Sciatic nerve (tissue), 2 donors: ENCODE results near the gene C20orf141. TPM values are rescaled to one million over a fixed set of nuclear protein-coding genes. Genes with fewer than 3 reads are reported as not detected.

Experiments used
- ATAC-seq: fragments of 200-7000 bp; cut with Tn5 transposase; one replicate; pipeline ENCODE4 v1.9.1; 2020; ENCODE audit warnings: mild to moderate bottlenecking, moderate library complexity
- DNase-seq: peaks from one replicate; pipeline ENCODE4 v3.0.0-alpha.2; 2020; ENCODE audit warnings: low spot score
- intact Hi-C: fragments of 100-400 bp; cut with DNase I; formaldehyde crosslinking; loops from one replicate; pipeline ENCODE4 v1.14.2; 2022
- total RNA-seq: library from RNA; stranded (reverse); fragmentation: NEBNext Ultra II Directional; extraction: Animal tissue kit (Norgen Biotek cat#: 25700); gene quantifications from one replicate; pipeline ENCODE4 v1.2.1, GENCODE V29; 2021
- donor health status: DM: no; HTN: no; CAD: no.
- donor health status: DM: no; HTN: no; CAD: no.

C20orf141 gene
- total RNA-seq, 1 donor from 2014 or later, result not detected

DNA sequence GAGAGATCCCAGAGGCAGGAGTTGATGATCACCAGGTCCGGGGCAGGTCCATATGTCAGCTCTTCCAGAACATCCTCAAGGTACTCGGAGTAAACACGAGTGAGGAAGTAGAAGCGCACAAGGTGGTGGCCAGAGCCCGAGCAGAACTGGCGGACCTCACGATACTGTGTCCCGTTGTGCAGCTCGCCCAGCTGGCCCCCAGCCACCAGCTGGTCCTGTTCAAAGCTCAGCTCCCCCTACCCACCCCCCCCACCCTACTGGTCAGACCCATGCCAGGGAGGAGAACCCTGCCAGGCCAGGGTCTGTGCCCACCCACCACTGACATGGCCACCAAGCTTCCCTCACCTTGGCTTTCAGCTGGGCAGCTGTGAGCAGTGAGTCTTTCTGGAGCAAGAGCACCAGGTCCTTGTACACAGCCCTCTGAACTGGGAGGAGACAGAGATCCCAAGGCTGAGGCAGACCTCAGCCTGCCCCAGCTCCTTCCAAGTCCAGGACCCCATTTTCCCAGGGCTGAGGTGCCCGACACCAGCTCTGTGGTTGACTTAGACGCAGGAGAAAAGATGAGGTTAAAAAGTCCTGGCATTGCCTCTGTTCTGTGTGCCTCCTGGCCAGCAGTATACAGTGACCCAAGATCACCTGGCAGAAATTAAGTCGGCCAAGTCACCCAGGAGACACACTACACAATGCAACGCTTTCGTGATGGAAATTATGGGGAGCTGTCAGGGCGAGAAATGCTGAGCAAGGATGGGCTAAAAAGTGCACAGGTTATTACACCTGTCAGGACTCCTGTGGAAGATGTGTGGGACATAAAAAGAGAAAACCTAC, 24.3 kb downstream of the C20orf141 start:
- intact Hi-C loops, result no loop called here

DNA sequence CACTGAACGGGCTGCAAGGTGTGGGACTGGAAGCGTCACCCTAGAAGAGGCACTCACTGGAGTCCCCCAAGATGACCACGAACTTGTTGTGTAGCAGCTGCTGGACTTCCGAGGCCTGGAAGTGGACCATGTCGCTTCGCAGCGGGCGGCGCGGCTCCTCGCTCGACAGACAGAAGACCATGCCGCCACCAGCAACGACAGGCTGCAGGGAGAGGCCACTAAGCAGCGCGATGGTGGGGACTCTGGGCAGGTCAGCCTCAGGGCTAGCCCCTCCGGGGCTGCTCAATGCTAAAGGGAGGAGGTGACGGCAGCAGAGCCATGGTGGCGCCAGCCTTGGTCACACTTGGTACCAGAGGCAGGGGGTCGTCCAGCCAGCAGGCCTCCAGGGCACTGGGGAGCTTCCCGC, 24.9 kb downstream of the C20orf141 start:
- no peak for DNase-seq
- intact Hi-C loops, result no loop called here
- ATAC-seq, result no peak

More for the DNA sequence above, 24.3 kb downstream of the C20orf141 start:
- DNase-seq (no peak), ATAC-seq (no peak)

- peak; percentile 98 for ATAC-seq
- DNase-seq, result peak; percentile 93
- intact Hi-C loops, result no loop called here
Measured at GRCh38 chr20:2840138-2840966, 25.6 kb downstream of the C20orf141 start, which contains the start of the genes PCED1A and VPS16. Gene PCED1A, minus strand, starts transcription at chr20:2840655. Its CDS starts 743 bp downstream, at chr20:2839912. Gene VPS16, plus strand, starts transcription at chr20:2840745. Its CDS starts 30 bp downstream, at chr20:2840775.

DNA sequence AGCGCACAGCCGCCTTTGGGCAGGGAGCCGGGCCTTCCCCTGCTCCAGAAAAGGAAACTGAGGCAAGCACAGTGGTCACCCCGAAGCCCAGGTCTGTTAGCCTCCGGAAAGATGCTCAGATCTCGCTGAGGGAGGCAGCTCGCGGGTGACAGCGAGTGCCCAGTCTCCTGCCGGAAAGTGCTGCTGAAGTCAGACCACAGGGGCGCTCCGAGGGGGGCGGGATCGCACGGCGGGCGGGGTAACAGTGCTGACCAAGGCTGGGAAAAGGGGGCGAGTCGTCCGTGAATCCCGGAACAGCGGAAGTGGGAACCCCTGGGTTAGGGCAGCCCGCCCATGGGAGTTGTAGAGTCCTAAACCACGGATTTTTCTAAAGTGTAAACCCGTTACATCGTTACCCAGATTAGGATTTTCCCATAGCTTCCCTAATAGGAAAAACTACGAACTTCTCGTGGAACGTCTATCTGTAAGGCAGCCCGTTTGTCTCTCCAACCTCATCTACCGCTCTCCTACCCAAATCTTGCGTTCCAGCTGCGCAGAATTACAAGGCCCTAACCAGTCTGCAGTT, 26.3 kb downstream of the C20orf141 start:
- ATAC-seq, result peak; percentile 64
- intact Hi-C loops, result no loop called here
- peak; percentile 82 for DNase-seq

GRCh38 chr20:2845607-2846006, 30.8 kb downstream of the C20orf141 start:
- intact Hi-C loops, result no loop called here
- DNase-seq, result no peak
- ATAC-seq, result no peak

GRCh38 chr20:2846698-2847097, 31.9 kb downstream of the C20orf141 start:
- DNase-seq, result no peak
- no peak for ATAC-seq
- intact Hi-C loops, result no loop called here

- ATAC-seq (no peak), DNase-seq (no peak)
- intact Hi-C loops, result no loop called here
Measured at GRCh38 chr20:2847802-2848201, 33.0 kb downstream of the C20orf141 start.

GRCh38 chr20:2849529-2849928, 34.7 kb downstream of the C20orf141 start:
- ATAC-seq (no peak), DNase-seq (no peak)
- intact Hi-C loops, result no loop called here

DNA sequence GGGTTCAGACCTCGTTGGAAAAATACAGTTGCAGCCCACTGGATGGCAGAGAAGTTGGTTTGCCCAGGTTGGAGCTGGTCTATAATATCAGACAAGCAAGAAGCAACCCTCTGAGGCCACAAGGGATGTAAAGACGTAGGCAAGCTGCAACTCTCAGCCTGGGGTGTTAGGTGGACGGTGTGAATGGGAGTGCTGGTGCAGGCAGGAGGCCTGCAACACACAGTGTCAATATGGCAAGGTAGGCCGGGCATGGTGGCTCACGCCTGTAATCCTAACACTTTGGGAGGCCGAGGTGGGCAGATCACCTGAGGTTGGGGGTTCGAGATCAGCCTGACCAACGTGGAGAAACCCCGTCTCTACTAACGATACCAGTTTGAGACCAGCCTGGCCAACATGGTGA, 36.3 kb downstream of the C20orf141 start:
- ATAC-seq, result no peak
- no peak for DNase-seq
- intact Hi-C loops, result no loop called here

- intact Hi-C loops, result no loop called here
Measured at GRCh38 chr20:2858591-2858990, 43.8 kb downstream of the C20orf141 start.

DNA sequence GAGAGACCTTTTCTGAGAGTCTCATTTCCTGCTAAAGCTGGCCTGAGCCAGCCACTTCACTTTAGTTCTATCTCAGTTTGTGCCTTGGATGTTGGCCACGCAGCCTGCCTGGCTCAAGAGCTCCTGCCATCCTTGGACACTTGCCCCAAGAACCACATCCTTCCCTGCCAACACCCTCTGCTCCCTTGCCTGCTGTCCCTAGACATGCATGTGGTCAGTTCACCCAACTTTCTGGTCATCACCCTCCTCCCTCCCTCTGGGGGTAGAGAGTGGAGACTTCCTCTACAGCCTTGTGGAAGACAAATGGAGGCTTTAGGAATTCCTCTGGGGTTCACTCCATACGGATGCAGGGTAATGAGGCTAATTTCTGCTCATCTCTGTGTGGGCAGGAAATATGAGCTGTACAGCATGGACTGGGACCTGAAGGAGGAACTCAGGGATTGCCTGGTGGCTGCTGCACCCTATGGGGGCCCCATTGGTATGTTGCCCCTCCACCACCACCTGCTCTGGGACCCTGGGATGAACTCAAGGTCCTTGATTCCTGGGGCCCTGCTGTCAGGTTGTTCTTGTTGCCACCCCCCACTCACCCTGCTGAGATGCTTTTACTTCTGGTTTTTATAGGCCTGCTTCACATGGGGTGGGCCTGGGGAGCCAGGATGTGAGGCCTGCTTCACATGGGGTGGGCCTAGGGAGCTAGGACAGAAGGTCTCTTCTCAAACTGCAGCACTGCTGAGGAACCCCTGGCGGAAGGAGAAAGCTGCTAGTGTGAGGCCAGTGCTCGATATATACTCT, 44.7 kb downstream of the C20orf141 start:
- ATAC-seq (no peak), DNase-seq (no peak)
- intact Hi-C loops, result no loop called here

More at GRCh38 chr20:2858591-2858990, 43.8 kb downstream of the C20orf141 start:
- ATAC-seq (no peak), DNase-seq (no peak)

DNA sequence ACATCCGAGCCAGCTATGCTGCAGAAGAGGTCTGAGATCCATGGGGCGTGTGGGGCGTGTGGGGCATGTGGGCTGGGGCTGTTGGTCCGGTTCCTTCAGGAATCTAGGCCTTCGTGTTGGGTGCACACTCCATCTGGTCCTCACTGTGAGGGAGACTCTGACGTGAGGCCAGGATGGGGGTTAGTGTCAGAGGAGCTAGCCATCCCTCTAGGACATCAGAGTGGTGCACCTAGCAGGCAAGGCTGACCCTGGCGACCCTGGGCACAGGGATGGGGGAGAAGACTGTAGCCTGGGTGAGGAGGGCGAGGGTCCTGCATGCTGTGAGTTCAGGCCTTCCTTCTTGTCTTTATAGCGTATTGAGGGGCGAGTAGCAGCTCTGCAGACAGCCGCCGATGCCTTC, 49.8 kb downstream of the C20orf141 start:
- DNase-seq (no peak), ATAC-seq (no peak)
- intact Hi-C loops, result no loop called here

DNA sequence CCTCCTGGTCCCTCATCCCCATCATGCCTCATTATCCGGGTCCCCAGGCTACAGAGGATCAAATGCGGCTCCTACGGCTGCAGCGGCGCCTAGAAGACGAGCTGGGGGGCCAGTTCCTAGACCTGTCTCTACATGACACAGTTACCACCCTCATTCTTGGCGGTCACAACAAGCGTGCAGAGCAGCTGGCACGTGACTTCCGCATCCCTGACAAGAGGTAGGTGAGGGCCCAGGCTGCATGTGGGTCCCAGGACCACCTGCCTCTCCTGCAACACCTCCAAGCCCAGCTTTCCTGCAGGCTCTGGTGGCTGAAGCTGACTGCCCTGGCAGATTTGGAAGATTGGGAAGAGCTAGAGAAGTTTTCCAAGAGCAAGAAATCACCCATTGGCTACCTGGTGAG, 50.3 kb downstream of the C20orf141 start:
- ATAC-seq, result no peak
- intact Hi-C loops, result no loop called here
- no peak for DNase-seq

Other genes starting within 250 kb of the C20orf141 start
- 97.4 TPM for gene NOP56, start 162.4 kb upstream of the C20orf141 start, total RNA-seq
- gene IDH3B, start 150.8 kb upstream of the C20orf141 start, total RNA-seq, result 67.0 TPM
- gene EBF4, start 122.2 kb upstream of the C20orf141 start, total RNA-seq, result 15.3 TPM
- gene CPXM1, start 14.4 kb upstream of the C20orf141 start, total RNA-seq, result 5.9 TPM
- not detected for gene TMEM239, start 1.4 kb downstream of the C20orf141 start, total RNA-seq
- gene PCED1A, start 25.7 kb downstream of the C20orf141 start, total RNA-seq, result 40.4 TPM
- gene VPS16, start 25.8 kb downstream of the C20orf141 start, total RNA-seq, result 40.0 TPM
- 81.7 TPM for gene PTPRA, start 58.5 kb downstream of the C20orf141 start, total RNA-seq
- not detected for gene GNRH2, start 228.6 kb downstream of the C20orf141 start, total RNA-seq
- 29.6 TPM for gene MRPS26, start 231.1 kb downstream of the C20orf141 start, total RNA-seq